AG20443 (cell line): ENCODE results near the gene C1QA.
"Not testable (repeated sequence)": the region's sequence is repeated elsewhere in the genome, so short reads cannot be mapped to it uniquely, and the experiment has no call there.

ENCODE experiments used
- DNase-seq: peaks from one replicate; pipeline ENCODE4 v3.0.0; 2012; ENCODE audit warnings: low spot score, mixed read lengths

C1QA gene

DNA sequence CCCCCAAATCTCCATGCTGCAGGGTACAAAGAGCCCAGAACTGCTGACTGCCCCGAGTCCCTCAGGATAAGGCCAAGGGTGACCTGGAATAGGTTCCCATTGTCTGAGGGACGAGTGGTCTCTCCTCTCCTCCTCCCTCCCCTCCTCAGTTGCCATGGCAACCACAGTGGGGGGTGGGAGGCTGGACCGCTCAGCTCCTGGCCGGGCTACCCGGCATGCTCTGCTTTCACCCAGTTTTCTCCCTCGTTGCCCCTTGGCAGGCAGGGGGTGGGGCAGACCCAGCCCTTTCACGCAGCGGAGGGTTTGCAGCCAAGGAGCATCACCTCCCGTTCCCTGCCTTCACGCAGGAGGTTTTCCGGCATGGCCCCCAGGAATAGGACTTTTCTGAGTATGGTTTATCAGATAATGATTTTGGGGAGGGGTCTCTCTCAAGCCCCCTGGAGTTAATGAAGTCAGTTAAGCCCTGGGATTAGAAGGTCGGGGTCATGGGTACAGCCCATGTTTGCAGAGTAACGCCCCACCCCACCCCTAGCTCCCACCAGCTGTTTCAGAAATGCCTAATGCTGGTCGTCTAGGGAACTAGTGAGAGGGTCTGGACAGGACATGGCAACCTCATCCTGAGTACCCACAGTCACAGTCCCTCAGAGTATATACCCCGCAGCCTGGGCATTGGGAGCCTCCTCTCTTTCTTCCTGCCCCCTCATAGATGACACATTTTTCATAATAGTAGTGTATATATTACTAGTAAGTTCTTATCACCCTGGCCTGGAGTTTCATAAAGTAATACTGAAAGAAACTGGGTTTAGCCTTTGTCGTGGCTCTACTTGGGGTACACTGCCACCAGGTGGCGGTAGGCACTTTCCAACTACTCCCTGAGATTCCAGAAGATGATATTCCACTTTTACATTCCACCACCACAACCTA is 37.3 kb downstream of the C1QA start:
- peak; percentile 75 for DNase-seq

GRCh38 chr1:22674410-22674749 is 38.0 kb downstream of the C1QA start:
- DNase-seq = no peak

GRCh38 chr1:22676151-22676550 is 39.7 kb downstream of the C1QA start:
- DNase-seq = not testable (repeated sequence)

- DNase-seq = no peak
Observed at GRCh38 chr1:22676916-22677583, 40.6 kb downstream of the C1QA start.

GRCh38 chr1:22677931-22678896 is 41.8 kb downstream of the C1QA start:
- DNase-seq = no peak

DNA sequence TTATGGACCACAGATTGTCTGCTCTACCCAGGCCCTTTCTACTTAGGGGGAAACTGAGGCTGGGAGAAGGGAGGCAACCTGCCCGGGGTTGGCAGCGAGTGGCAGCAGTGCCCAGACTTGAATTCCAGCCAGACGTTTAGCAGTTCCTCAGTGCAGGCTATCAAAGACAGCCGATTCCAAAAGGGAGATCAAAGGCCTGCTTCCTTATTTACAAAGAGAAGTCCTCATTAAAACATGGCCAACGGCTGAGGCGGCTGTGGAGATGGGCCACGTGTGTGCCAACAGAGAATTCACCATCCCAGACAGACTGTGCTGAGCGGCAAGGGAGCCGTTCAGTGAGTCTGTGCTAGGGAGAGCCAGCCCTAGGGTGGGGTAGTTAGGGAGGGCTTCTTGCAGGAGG is 44.3 kb downstream of the C1QA start:
- no peak for DNase-seq

DNA sequence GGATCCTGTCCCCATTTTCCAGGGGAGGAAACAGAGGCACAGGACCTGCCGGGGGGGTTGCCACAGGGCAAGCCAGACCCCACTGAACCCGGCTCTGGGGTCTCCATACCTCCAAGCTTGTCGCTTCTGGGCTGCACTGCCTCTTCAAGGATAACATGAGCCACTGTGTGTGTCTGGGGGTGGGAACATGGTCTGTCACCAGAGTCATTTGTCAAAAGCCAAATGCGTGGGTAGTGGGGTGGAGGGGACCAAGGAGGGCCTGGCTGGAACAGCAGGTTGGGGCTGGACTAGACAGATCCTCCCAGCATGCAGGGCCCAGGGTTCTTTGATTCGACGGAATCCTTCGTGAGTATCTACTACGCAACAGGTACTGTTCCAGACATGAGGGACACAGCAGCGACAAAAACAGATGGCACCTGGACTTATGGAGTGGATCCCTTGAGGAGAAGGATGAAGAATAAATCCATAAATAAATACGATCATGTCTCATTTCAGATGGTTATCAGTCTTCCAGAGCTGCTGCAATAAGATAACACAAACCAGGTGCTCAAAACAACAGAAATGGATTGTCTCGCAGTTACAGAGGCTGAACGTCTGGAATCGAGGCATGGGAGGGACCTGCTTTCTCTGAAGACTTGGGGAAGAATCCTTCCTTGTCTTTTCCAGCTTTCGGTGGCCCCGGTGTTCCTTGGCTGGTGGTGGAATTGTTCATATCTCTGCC is 45.3 kb downstream of the C1QA start:
- DNase-seq = no peak

DNA sequence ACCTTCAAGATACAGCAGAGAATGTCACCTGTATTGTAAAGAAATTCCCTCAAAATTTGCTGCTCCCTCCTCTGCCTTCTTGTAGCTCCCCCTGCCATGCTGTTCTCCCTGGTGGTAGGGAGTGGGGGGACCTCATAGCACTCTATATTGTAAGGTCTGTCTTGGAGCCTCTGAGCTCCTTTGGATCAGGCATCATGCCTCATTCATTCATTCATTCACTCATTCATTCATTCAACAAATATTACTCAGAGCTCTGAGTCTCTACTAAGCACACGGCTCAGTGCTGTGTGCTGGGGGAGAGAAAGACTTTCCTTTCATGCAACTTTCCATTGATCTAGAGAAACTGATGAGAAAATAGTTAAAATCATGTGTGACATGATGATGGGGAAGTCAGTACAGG is 47.1 kb downstream of the C1QA start:
- DNase-seq = no peak

- DNase-seq = no peak
Observed at GRCh38 chr1:22685591-22686059, 49.2 kb downstream of the C1QA start.

GRCh38 chr1:22687191-22687590 is 50.8 kb downstream of the C1QA start:
- no peak for DNase-seq

DNA sequence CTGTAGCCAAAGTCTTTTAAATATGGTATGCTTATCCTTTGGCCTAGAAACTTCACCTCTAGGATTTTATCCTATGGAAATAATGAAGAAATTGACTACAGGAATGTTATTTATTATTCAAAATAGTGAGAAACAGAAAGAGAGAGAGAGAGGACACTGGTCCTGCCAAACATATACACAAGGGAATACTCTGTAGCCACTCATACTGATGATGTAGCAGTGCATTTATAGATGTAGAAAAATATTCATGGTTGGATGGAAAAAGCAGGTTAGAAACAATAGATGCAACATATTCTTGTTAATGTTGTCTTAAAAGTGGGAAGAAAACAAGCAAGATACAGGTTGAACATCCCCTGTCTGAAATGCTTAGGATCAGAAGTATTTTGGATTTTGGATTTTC is 52.0 kb downstream of the C1QA start:
- no peak for DNase-seq
